NT2/D1 (cell line): Measurements from ENCODE around the gene UGT2B28.
"Not testable (repeated sequence)": the region's sequence is repeated elsewhere in the genome, so short reads cannot be mapped to it uniquely, and the experiment has no call there.

Experiments
- SUZ12 ChIP-seq: IDR thresholded peaks from 2 replicates; pipeline ENCODE4 v1.6.1; 2011; ENCODE audit not compliant: insufficient read length, insufficient read depth; ENCODE audit errors: extremely low read depth
- YY1 ChIP-seq: IDR thresholded peaks from 2 replicates; pipeline ENCODE4 v1.6.1; 2011; ENCODE audit not compliant: insufficient read length, insufficient read depth
- ZNF274 ChIP-seq: IDR thresholded peaks from 2 replicates; pipeline ENCODE4 v1.6.1; 2011; ENCODE audit warnings: mild to moderate bottlenecking, low read depth, low read length

DNA sequence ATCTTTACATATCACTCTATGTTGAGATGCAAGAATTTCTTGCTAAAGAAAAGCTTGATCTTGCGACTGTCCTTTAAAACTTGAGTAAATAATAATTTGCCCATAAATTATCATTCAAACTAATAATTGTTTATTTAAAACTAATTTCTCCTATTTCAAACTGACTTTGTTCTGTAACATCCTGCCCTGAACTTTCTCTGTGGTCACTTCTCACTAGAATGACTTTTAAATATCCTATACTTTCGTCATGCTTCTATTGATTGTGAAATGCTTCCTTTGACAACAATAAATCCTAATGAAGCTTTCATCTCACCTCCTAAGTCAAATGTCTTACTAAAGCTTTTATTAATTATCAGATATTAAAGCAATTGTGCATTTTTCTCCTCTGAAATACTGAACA is 38.5 kb upstream of the UGT2B28 start:
- TF ChIP-seq YY1, ZNF274, SUZ12: not testable (repeated sequence)
